Right lobe of liver (tissue), 6 donors: ENCODE measurements around the gene HIVEP2. TPM values are rescaled to one million over a fixed set of nuclear protein-coding genes. Genes with fewer than 3 reads are reported as not detected.
A peak's percentile ranks its signal among the peaks of the same experiment; 100 is the strongest.

Source experiments
- ATAC-seq, 4 donors: fragments of 200-7000 bp; cut with Tn5 transposase; one replicate each; pipeline ENCODE4 v1.9.1; 2020; ENCODE audit warnings: mild to moderate bottlenecking in 4 of 4, moderate library complexity in 4 of 4
- DNase-seq, 3 donors: peaks; one replicate each; pipeline ENCODE4 v3.0.0-alpha.2; 2020
- H3K27ac ChIP-seq, 3 donors: fragments of 200-600 bp; one replicate each; pipeline ENCODE4 v1.8.0; 2022
- H3K27me3 ChIP-seq, 2 donors: fragments of 200-600 bp; one replicate each; pipeline ENCODE4 v1.8.0; 2022
- H3K36me3 ChIP-seq, 4 donors: fragments of 200-600 bp; sonication (generic) in 1 of 4; one replicate each; pipeline versions ENCODE4 v1.5.1 to v1.8.0; 2017 to 2022; ENCODE audit warnings: control low read depth in 1 of 4
- H3K4me1 ChIP-seq, 4 donors: fragments of 200-600 bp; sonication (generic) in 1 of 4; one replicate each; pipeline versions ENCODE4 v1.5.1 to v1.8.0; 2017 to 2022; ENCODE audit warnings: control low read depth in 1 of 4
- H3K4me3 ChIP-seq, 3 donors: fragments of 200-600 bp; one replicate each; pipeline ENCODE4 v1.8.0; 2022
- H3K9me3 ChIP-seq, 4 donors: fragments of 200-600 bp; sonication (generic) in 1 of 4; one replicate each; pipeline versions ENCODE4 v1.5.1 to v1.8.0; 2017 to 2022; ENCODE audit warnings: control low read depth in 1 of 4
- CTCF ChIP-seq, 4 donors: fragments of 200-600 bp in 3 of 4; fragments of 450-650 bp in 1 of 4; IDR thresholded peaks; one replicate each; pipeline versions ENCODE4 v1.5.1 to v1.8.0; 2016 to 2022; ENCODE audit warnings: antibody characterized with exemption in 4 of 4, mild to moderate bottlenecking in 2 of 4
- POLR2A ChIP-seq: fragments of 450-650 bp; IDR thresholded peaks from one replicate; pipeline ENCODE4 v1.6.1; 2017; ENCODE audit warnings: antibody characterized with exemption, mild to moderate bottlenecking
- WGBS: methylation state at CpG from one replicate; pipeline ENCODE4 v1.1.6; 2018; ENCODE audit warnings: low coverage, low lambda C conversion rate; ENCODE audit not compliant: insufficient coverage; ENCODE audit errors: missing lambda C conversion rate; 5-methylcytosine and 5-hydroxymethylcytosine counted together
- intact Hi-C, 2 donors: fragments of 100-400 bp; cut with DNase I; formaldehyde crosslinking; loops; one replicate each; pipeline versions ENCODE4 v1.11.2 to v1.14.1; 2022
- total RNA-seq, 6 experiments: library from RNA; depleted of rRNA in 2 of 6; stranded (reverse); fragments of >200 nt in 2 of 6; fragmentation: NEBNext Ultra II Directional in 3 of 6; extraction: Animal tissue kit (Norgen Biotek cat#: 25700) in 3 of 6; gene quantifications; one replicate each; pipeline versions ENCODE4 v1.1.0 to v1.2.4, GENCODE V29; 2016 to 2023
- donor health status: DM: no; HTN: yes; CAD: no.
- donor health status: DM: no; HTN: no; CAD: no.
- donor health status: DM: no; HTN: no; CAD: no.
- donor health status: DM: no; HTN: yes; CAD: no.
- donor health status: DM: no; HTN: yes; CAD: no.

The HIVEP2 gene
- total RNA-seq, 6 experiments from 2014 or later, result 3.0 to 8.9 (median 5.1) TPM

GRCh38 chr6:142926177-142926493 is 18.8 kb downstream of the HIVEP2 start:
- H3K27ac ChIP-seq, result peak overlapping the region; percentile 98
- no peaks in the 10 kb centered on the region for H3K36me3 ChIP-seq
- H3K4me1 ChIP-seq, result peaks cover 0 to 24% (median 5%) of the 10 kb centered on the region in 4 donors
- intact Hi-C loops, result no loop called here
- H3K27me3 ChIP-seq, result no peaks in the 10 kb centered on the region
- H3K4me3 ChIP-seq, result peak overlapping the region; percentile 60 to 65 (median 63)
- TF ChIP-seq CTCF (IDR thresholded peaks at IDR 0.05) (no peak), POLR2A (no peak)
- no peaks in the 10 kb centered on the region for H3K9me3 ChIP-seq
- DNase-seq (no peak), ATAC-seq (no peak)
- WGBS, result 33% methylated on average over 2 of the region's 2 CpGs

DNA sequence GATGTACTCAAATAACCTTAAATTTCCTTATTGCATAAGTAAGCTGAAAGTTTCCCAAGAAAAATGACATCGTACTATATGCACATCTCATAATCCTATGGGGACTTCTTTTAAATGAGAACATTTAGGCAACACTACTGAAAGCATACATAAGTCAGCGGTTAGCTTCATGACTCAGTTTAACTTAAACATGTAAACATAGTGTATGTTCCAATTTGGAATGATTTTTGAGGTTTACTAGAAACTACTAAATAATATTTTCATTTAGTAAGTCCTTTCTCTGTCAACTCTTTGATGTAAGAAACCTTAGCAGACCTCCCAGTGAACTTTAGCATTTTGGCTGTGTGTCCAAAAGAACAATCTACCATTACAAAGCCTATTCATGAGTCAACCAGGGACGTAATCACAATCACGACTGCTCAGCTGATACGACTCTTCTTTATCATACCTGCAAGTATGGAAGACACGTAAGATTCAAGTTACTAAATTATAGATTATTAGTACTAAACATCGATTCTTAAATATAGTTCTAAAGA is 19.3 kb downstream of the HIVEP2 start:
- H3K9me3 ChIP-seq, result no peaks in the 10 kb centered on the region
- ATAC-seq (peak in 1 of 4 donors; percentile 31), DNase-seq (no peak)
- no peak overlapping the region for H3K4me3 ChIP-seq
- no peaks in the 10 kb centered on the region for H3K27me3 ChIP-seq
- 58% methylated on average over 7 of the region's 7 CpGs for WGBS
- peaks cover 0 to 24% (median 5%) of the 10 kb centered on the region in 4 donors for H3K4me1 ChIP-seq
- H3K36me3 ChIP-seq, result no peaks in the 10 kb centered on the region
- peak overlapping the region in 2 of 3 donors; percentile 98 for H3K27ac ChIP-seq
- TF ChIP-seq CTCF (IDR thresholded peaks at IDR 0.05) (no peak), POLR2A (no peak)
- intact Hi-C loops, result no loop called here

- WGBS, result 97% methylated on average over 9 of the region's 9 CpGs
- TF ChIP-seq CTCF (IDR thresholded peaks at IDR 0.05) (no peak), POLR2A (no peak)
- H3K4me3 ChIP-seq, result no peak overlapping the region
These were observed 26.5 kb downstream of the HIVEP2 start for GRCh38 chr6:142918339-142919042.

GRCh38 chr6:142916881-142917280 is 28.1 kb downstream of the HIVEP2 start:
- H3K27ac ChIP-seq, result no peak overlapping the region
- 45% methylated on average over 1 of the region's 1 CpG for WGBS
- intact Hi-C loops, result no loop called here
- H3K4me1 ChIP-seq, result no peaks in the 10 kb centered on the region
- no peak overlapping the region for H3K4me3 ChIP-seq
- no peaks in the 10 kb centered on the region for H3K9me3 ChIP-seq
- H3K27me3 ChIP-seq, result no peaks in the 10 kb centered on the region
- no peak for TF ChIP-seq CTCF (IDR thresholded peaks at IDR 0.05)
- no peak for TF ChIP-seq POLR2A
- H3K36me3 ChIP-seq, result no peaks in the 10 kb centered on the region
- DNase-seq (no peak), ATAC-seq (no peak)

More at GRCh38 chr6:142918339-142919042, 26.5 kb downstream of the HIVEP2 start:
- DNase-seq (no peak), ATAC-seq (no peak)
- intact Hi-C loops, result no loop called here
- H3K27ac ChIP-seq, result no peak overlapping the region
- no peaks in the 10 kb centered on the region for H3K4me1 ChIP-seq
- H3K9me3 ChIP-seq, result no peaks in the 10 kb centered on the region
- no peaks in the 10 kb centered on the region for H3K36me3 ChIP-seq
- no peaks in the 10 kb centered on the region for H3K27me3 ChIP-seq
